Neural cell (in vitro differentiated cells): ENCODE data around the gene CHN1. TPM values are rescaled to one million over a fixed set of nuclear protein-coding genes. Genes with fewer than 3 reads are reported as not detected.

ENCODE experiments used
- H2AFZ ChIP-seq: fragments of 200-600, 300-800 bp; sonication (generic), shearing (Covaris generic); 2 replicates; pipeline ENCODE4 v1.6.0; 2014; ENCODE audit warnings: low read depth, mild to moderate bottlenecking, antibody characterized with exemption, low read length, moderate library complexity
- H3F3A ChIP-seq: fragments of 200-600 bp; shearing (Covaris generic); 2 replicates; pipeline ENCODE4 v1.6.1; 2016; ENCODE audit warnings: mild to moderate bottlenecking, moderate library complexity, mixed read lengths, antibody characterized with exemption, low read length; ENCODE audit not compliant: insufficient read depth, poor library complexity, severe bottlenecking
- H3K27ac ChIP-seq: fragments of 200-600, 300-800 bp; sonication (generic), shearing (Covaris generic); 2 replicates; pipeline ENCODE4 v1.5.1; 2014; ENCODE audit warnings: mild to moderate bottlenecking, low read length, moderate library complexity
- H3K27me3 ChIP-seq: fragments of 300-800, 200-600 bp; sonication (generic), shearing (Covaris generic); 2 replicates; pipeline ENCODE4 v1.6.0; 2014; ENCODE audit warnings: mild to moderate bottlenecking, low read depth, low read length, moderate library complexity; ENCODE audit not compliant: insufficient read depth
- H3K36me3 ChIP-seq: fragments of 300-800, 200-600 bp; sonication (generic), shearing (Covaris generic); 2 replicates; pipeline ENCODE4 v1.5.1; 2014; ENCODE audit warnings: mild to moderate bottlenecking, antibody characterized with exemption, low read length, moderate library complexity; ENCODE audit not compliant: insufficient read depth
- H3K4me2 ChIP-seq: fragments of 300-800, 200-600 bp; sonication (generic), shearing (Covaris generic); 2 replicates; pipeline ENCODE4 v1.6.0; 2014; ENCODE audit warnings: mild to moderate bottlenecking, low read length
- H3K4me3 ChIP-seq: fragments of 300-800, 200-600 bp; sonication (generic), shearing (Covaris generic); 2 replicates; pipeline ENCODE4 v1.5.1; 2014; ENCODE audit warnings: mild to moderate bottlenecking, low read length, moderate library complexity
- H3K79me2 ChIP-seq: fragments of 200-600 bp; shearing (Covaris generic); replicated peaks from 2 replicates; pipeline ENCODE4 v1.6.0; 2014; ENCODE audit warnings: mild to moderate bottlenecking, low read length, moderate library complexity; ENCODE audit not compliant: insufficient read depth
- H3K9ac ChIP-seq: fragments of 300-800, 200-600 bp; sonication (generic), shearing (Covaris generic); 2 replicates; pipeline ENCODE4 v1.6.1; 2016; ENCODE audit warnings: mild to moderate bottlenecking, low read length, mixed read lengths
- H3K9me2 ChIP-seq: fragments of 200-600 bp; shearing (Covaris generic); 2 replicates; pipeline ENCODE4 v1.6.1; 2016; ENCODE audit warnings: mild to moderate bottlenecking, low read length, mixed read lengths; ENCODE audit not compliant: insufficient read depth
- H3K9me3 ChIP-seq: fragments of 200-600, 300-800 bp; sonication (generic), shearing (Covaris generic); 2 replicates; pipeline ENCODE4 v1.6.1; 2016; ENCODE audit warnings: mild to moderate bottlenecking, mixed run types, low read length, moderate library complexity, mixed read lengths
- H4K20me1 ChIP-seq: fragments of 200-600 bp; shearing (Covaris generic); 2 replicates; pipeline ENCODE4 v1.6.1; 2016; ENCODE audit warnings: mild to moderate bottlenecking, mixed run types; ENCODE audit not compliant: insufficient read depth
- EP300 ChIP-seq: fragments of 450-650 bp; conservative IDR thresholded peaks from 2 replicates; pipeline ENCODE4 v1.6.1; 2014; ENCODE audit warnings: antibody characterized with exemption, mild to moderate bottlenecking, moderate library complexity; ENCODE audit not compliant: poor library complexity, severe bottlenecking
- EZH2 ChIP-seq: fragments of 200-600, 300-800 bp; shearing (Covaris generic), sonication (generic); IDR thresholded peaks from 2 replicates; pipeline ENCODE4 v1.6.1; 2014; ENCODE audit warnings: antibody characterized with exemption, low read length, borderline replicate concordance, mild to moderate bottlenecking; ENCODE audit not compliant: insufficient read depth, poor library complexity, severe bottlenecking
- MXI1 ChIP-seq: fragments of 450-650 bp; conservative IDR thresholded peaks from 2 replicates; pipeline ENCODE4 v1.6.1; 2014; ENCODE audit warnings: antibody characterized with exemption, mild to moderate bottlenecking; ENCODE audit not compliant: poor library complexity, severe bottlenecking
- POLR2AphosphoS5 ChIP-seq: IDR thresholded peaks from 2 replicates; pipeline ENCODE4 v1.6.1; 2012
- RAD21 ChIP-seq: fragments of 450-650 bp; conservative IDR thresholded peaks from 2 replicates; pipeline ENCODE4 v1.6.1; 2014; ENCODE audit warnings: antibody characterized with exemption, mild to moderate bottlenecking, moderate library complexity
- SMC3 ChIP-seq: fragments of 450-650 bp; conservative IDR thresholded peaks from 2 replicates; pipeline ENCODE4 v1.6.1; 2014; ENCODE audit warnings: antibody characterized with exemption, mild to moderate bottlenecking, moderate library complexity; ENCODE audit not compliant: poor library complexity
- TAF1 ChIP-seq: IDR thresholded peaks from 2 replicates; pipeline ENCODE4 v1.6.1; 2012; ENCODE audit warnings: low read depth
- polyA plus RNA-seq: library from polyadenylated mRNA; depleted of rRNA; stranded (reverse); fragments of >200 nt; gene quantifications from 2 replicates; pipeline ENCODE4 v1.2.3, GENCODE V29; 2014
- TF ChIP-seq, protein P1 (sequence below): fragments of 450-650 bp; IDR thresholded peaks from 2 replicates; pipeline ENCODE4 v1.5.1; 2014; ENCODE audit warnings: antibody characterized with exemption, mild to moderate bottlenecking, moderate library complexity; ENCODE audit not compliant: poor library complexity, severe bottlenecking
- TF ChIP-seq, protein P2 (sequence below): IDR thresholded peaks from 2 replicates; pipeline ENCODE4 v1.6.1; 2012; ENCODE audit warnings: borderline replicate concordance

The CHN1 gene
- polyA plus RNA-seq, 1 donor from 2014 or later: 133 TPM

GRCh38 chr2:174969091-174969734, 36.0 kb downstream of the CHN1 start:
- peaks cover 58% of the 10 kb centered on the region for H3K79me2 ChIP-seq
- H3K4me3 ChIP-seq: no peak overlapping the region
- TF ChIP-seq EZH2 (no peak), EP300 (no peak), SMC3 (no peak), POLR2AphosphoS5 (no peak), TAF1 (no peak), RAD21 (no peak)
- TF ChIP-seq, protein P1, sequence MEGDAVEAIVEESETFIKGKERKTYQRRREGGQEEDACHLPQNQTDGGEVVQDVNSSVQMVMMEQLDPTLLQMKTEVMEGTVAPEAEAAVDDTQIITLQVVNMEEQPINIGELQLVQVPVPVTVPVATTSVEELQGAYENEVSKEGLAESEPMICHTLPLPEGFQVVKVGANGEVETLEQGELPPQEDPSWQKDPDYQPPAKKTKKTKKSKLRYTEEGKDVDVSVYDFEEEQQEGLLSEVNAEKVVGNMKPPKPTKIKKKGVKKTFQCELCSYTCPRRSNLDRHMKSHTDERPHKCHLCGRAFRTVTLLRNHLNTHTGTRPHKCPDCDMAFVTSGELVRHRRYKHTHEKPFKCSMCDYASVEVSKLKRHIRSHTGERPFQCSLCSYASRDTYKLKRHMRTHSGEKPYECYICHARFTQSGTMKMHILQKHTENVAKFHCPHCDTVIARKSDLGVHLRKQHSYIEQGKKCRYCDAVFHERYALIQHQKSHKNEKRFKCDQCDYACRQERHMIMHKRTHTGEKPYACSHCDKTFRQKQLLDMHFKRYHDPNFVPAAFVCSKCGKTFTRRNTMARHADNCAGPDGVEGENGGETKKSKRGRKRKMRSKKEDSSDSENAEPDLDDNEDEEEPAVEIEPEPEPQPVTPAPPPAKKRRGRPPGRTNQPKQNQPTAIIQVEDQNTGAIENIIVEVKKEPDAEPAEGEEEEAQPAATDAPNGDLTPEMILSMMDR: no peak
- no peak overlapping the region for H3K9ac ChIP-seq
- no peaks in the 10 kb centered on the region for H3K9me2 ChIP-seq
- H3K27me3 ChIP-seq: no peaks in the 10 kb centered on the region
- H2AFZ ChIP-seq: no peak overlapping the region
- no peaks in the 10 kb centered on the region for H3K36me3 ChIP-seq
- H4K20me1 ChIP-seq: no peaks in the 10 kb centered on the region
- H3K4me2 ChIP-seq: no peak overlapping the region
- no peaks in the 10 kb centered on the region for H3F3A ChIP-seq
- H3K27ac ChIP-seq: no peak overlapping the region
- H3K9me3 ChIP-seq: no peaks in the 10 kb centered on the region

DNA sequence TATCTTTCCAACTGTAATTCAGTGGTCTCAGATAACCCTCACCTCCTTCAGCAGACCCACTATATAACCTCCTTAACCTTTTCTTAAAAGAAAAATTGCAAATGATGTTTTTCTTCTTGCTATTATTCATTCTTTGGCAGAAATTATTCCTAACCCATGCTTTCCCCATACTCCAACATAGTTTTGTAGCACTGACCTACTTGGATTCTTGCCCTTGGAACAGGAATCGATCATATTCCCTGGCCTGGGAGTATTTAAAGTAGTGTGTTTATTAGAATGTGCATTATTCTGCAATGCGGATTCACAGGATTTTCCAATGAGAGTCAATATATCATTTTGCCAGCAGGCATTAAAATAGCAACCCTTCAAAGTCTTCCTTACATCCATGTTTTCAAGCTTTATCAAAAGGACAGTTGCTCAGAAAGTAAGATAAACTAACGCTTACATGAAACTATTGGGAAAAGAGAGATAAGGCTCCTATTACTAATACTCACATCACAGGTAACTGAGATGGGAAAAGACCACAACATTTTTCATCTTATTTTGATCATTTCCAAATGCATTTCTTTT, 37.4 kb downstream of the CHN1 start:
- no peak overlapping the region for H3K27ac ChIP-seq
- H4K20me1 ChIP-seq: no peaks in the 10 kb centered on the region
- H3K4me3 ChIP-seq: no peak overlapping the region
- H2AFZ ChIP-seq: no peak overlapping the region
- TF ChIP-seq MXI1: no peak
- no peak for TF ChIP-seq TAF1
- TF ChIP-seq EZH2: no peak
- no peak for TF ChIP-seq EP300
- TF ChIP-seq, protein P1: no peak
- no peak for TF ChIP-seq SMC3
- TF ChIP-seq RAD21: no peak
- TF ChIP-seq, protein P2, sequence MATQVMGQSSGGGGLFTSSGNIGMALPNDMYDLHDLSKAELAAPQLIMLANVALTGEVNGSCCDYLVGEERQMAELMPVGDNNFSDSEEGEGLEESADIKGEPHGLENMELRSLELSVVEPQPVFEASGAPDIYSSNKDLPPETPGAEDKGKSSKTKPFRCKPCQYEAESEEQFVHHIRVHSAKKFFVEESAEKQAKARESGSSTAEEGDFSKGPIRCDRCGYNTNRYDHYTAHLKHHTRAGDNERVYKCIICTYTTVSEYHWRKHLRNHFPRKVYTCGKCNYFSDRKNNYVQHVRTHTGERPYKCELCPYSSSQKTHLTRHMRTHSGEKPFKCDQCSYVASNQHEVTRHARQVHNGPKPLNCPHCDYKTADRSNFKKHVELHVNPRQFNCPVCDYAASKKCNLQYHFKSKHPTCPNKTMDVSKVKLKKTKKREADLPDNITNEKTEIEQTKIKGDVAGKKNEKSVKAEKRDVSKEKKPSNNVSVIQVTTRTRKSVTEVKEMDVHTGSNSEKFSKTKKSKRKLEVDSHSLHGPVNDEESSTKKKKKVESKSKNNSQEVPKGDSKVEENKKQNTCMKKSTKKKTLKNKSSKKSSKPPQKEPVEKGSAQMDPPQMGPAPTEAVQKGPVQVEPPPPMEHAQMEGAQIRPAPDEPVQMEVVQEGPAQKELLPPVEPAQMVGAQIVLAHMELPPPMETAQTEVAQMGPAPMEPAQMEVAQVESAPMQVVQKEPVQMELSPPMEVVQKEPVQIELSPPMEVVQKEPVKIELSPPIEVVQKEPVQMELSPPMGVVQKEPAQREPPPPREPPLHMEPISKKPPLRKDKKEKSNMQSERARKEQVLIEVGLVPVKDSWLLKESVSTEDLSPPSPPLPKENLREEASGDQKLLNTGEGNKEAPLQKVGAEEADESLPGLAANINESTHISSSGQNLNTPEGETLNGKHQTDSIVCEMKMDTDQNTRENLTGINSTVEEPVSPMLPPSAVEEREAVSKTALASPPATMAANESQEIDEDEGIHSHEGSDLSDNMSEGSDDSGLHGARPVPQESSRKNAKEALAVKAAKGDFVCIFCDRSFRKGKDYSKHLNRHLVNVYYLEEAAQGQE: no peak
- no peak for TF ChIP-seq POLR2AphosphoS5
- H3K9me2 ChIP-seq: no peaks in the 10 kb centered on the region
- no peak overlapping the region for H3K9ac ChIP-seq
- H3K4me2 ChIP-seq: no peak overlapping the region
- peaks cover 56% of the 10 kb centered on the region for H3K79me2 ChIP-seq
- no peaks in the 10 kb centered on the region for H3F3A ChIP-seq
- no peaks in the 10 kb centered on the region for H3K9me3 ChIP-seq
- no peaks in the 10 kb centered on the region for H3K27me3 ChIP-seq
- no peaks in the 10 kb centered on the region for H3K36me3 ChIP-seq
